Upper lobe of right lung (tissue), 1 donor: ENCODE measurements around the gene RGMA. TPM values are rescaled to one million over a fixed set of nuclear protein-coding genes. Genes with fewer than 3 reads are reported as not detected.
A peak's percentile ranks its signal among the peaks of the same experiment; 100 is the strongest.

ENCODE experiments used
- ATAC-seq: fragments of 200-7000 bp; cut with Tn5 transposase; one replicate; pipeline ENCODE4 v1.9.1; 2020; ENCODE audit warnings: mild to moderate bottlenecking, moderate library complexity
- DNase-seq: peaks from one replicate; pipeline ENCODE4 v3.0.0-alpha.2; 2020
- H3K27ac ChIP-seq: fragments of 200-600 bp; one replicate; pipeline ENCODE4 v1.8.0; 2022
- H3K27me3 ChIP-seq: fragments of 200-600 bp; one replicate; pipeline ENCODE4 v1.8.0; 2022; ENCODE audit warnings: mild to moderate bottlenecking
- H3K36me3 ChIP-seq: fragments of 200-600 bp; one replicate; pipeline ENCODE4 v1.8.0; 2022
- H3K4me1 ChIP-seq: fragments of 200-600 bp; one replicate; pipeline ENCODE4 v1.8.0; 2022
- H3K4me3 ChIP-seq: fragments of 200-600 bp; one replicate; pipeline ENCODE4 v1.8.0; 2022; ENCODE audit warnings: mild to moderate bottlenecking
- H3K9me3 ChIP-seq: fragments of 200-600 bp; one replicate; pipeline ENCODE4 v1.8.0; 2022
- CTCF ChIP-seq: fragments of 200-600 bp; IDR thresholded peaks from one replicate; pipeline ENCODE4 v1.8.0; 2022; ENCODE audit warnings: antibody characterized with exemption
- intact Hi-C: fragments of 100-400 bp; cut with DNase I; formaldehyde crosslinking; loops from one replicate; pipeline ENCODE4 v1.11.0; 2022
- total RNA-seq: library from RNA; stranded (reverse); fragmentation: NEBNext Ultra II Directional; extraction: Animal tissue kit (Norgen Biotek cat#: 25700); gene quantifications from one replicate; pipeline ENCODE4 v1.2.1, GENCODE V29; 2021
- donor health status: DM: no; HTN: yes; CAD: no; lungs with severe emphysema.

RGMA gene
- total RNA-seq, 1 donor from 2014 or later: 4.1 TPM

- H3K27ac ChIP-seq: no peak overlapping the region
- DNase-seq: no peak
These were observed 33.2 kb upstream of the RGMA start for GRCh38 chr15:93121973-93122910.

GRCh38 chr15:93121107-93121506 is 32.1 kb upstream of the RGMA start:
- Histone ChIP-seq H3K9me3 (no peaks in the 10 kb centered on the region), H3K4me1 (no peaks in the 10 kb centered on the region), H3K27me3 (no peaks in the 10 kb centered on the region), H3K36me3 (no peaks in the 10 kb centered on the region), H3K4me3 (no peak overlapping the region), H3K27ac (no peak overlapping the region)
- DNase-seq (no peak), ATAC-seq (no peak)
- no peak for TF ChIP-seq CTCF
- intact Hi-C loops: no loop called here

More at GRCh38 chr15:93121973-93122910, 33.2 kb upstream of the RGMA start:
- Histone ChIP-seq H3K9me3 (no peaks in the 10 kb centered on the region), H3K36me3 (no peaks in the 10 kb centered on the region), H3K4me3 (no peak overlapping the region), H3K4me1 (no peaks in the 10 kb centered on the region), H3K27me3 (no peaks in the 10 kb centered on the region)
- no peak for TF ChIP-seq CTCF
- intact Hi-C loops: no loop called here
- no peak for ATAC-seq

- no peak overlapping the region for H3K27ac ChIP-seq
- no peak overlapping the region for H3K4me3 ChIP-seq
- no peak for ATAC-seq
- no peaks in the 10 kb centered on the region for H3K27me3 ChIP-seq
- no peaks in the 10 kb centered on the region for H3K9me3 ChIP-seq
- intact Hi-C loops: no loop called here
- no peak for DNase-seq
- H3K36me3 ChIP-seq: no peaks in the 10 kb centered on the region
- TF ChIP-seq CTCF: no peak
- no peaks in the 10 kb centered on the region for H3K4me1 ChIP-seq
These were observed 29.9 kb upstream of the RGMA start for GRCh38 chr15:93118904-93119303.

- intact Hi-C loops: no loop called here
- no peak overlapping the region for H3K4me3 ChIP-seq
- no peak overlapping the region for H3K27ac ChIP-seq
- no peak for DNase-seq
- H3K27me3 ChIP-seq: peaks cover 23% of the 10 kb centered on the region
- H3K9me3 ChIP-seq: no peaks in the 10 kb centered on the region
- no peak for TF ChIP-seq CTCF
- no peaks in the 10 kb centered on the region for H3K36me3 ChIP-seq
- ATAC-seq: peak; percentile 85
- H3K4me1 ChIP-seq: no peaks in the 10 kb centered on the region
These were observed 22.4 kb upstream of the RGMA start for GRCh38 chr15:93111451-93111850.

GRCh38 chr15:93110502-93111040 is 21.6 kb upstream of the RGMA start:
- no peak for DNase-seq
- Histone ChIP-seq H3K27ac (no peak overlapping the region), H3K36me3 (no peaks in the 10 kb centered on the region), H3K4me1 (no peaks in the 10 kb centered on the region), H3K4me3 (no peak overlapping the region), H3K27me3 (peaks cover 23% of the 10 kb centered on the region), H3K9me3 (no peaks in the 10 kb centered on the region)
- no peak for TF ChIP-seq CTCF
- no peak for ATAC-seq
- intact Hi-C loops: no loop called here
